HG03432 (cell line): ENCODE measurements around the gene DIPK2A.

Source experiments
- ATAC-seq: cut with Tn5 transposase; IDR thresholded peaks from one replicate; pipeline ENCODE4 v1.9.1; 2021; ENCODE audit warnings: mild to moderate bottlenecking, moderate library complexity; ENCODE audit not compliant: unreplicated experiment

Gene DIPK2A, protein sequence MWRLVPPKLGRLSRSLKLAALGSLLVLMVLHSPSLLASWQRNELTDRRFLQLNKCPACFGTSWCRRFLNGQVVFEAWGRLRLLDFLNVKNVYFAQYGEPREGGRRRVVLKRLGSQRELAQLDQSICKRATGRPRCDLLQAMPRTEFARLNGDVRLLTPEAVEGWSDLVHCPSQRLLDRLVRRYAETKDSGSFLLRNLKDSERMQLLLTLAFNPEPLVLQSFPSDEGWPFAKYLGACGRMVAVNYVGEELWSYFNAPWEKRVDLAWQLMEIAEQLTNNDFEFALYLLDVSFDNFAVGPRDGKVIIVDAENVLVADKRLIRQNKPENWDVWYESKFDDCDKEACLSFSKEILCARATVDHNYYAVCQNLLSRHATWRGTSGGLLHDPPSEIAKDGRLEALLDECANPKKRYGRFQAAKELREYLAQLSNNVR

DNA sequence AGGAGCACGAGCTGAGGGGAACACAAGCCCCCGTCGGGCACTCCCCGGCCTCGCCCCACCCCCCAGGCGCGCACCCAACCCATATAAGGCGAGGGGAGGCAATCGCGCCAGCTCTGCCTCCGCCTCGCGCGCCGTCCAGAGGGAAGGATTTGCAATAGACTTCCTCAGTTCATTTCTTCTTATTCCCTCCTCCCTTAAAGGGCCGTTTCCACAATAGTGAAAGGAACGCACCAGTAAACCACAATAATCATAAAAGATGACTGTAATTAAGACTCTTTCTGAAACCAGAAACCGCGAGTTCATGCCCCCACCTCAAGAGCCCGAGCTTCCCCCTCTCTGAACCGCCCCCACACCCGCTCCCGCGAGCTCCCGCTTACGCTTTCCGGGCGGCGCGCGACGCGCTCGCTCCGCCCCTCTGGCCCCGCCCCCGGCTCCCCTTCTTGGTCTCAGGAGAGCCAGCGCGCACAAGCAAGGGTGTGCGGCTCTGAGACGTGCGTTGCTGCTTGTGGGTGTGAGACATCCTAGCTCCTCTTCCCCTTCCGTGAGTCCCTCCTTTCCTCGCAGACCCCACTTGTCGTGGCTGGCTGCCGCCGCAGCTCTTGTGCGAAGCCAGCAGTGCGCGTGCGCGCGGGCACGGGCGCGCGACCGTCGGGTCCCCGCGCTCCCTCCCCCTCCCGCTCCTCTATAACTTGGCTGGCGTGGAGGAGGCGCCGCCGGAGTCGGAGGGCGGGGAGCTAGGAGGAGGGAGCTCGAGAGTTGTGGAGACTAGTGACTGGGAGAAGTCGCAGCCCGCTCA, at the start of gene DIPK2A:
Gene DIPK2A (plus strand): TSS at position 465 of the 796 bp plus-strand sequence. CDS start 510 bp downstream, outside the sequence.
- ATAC-seq: peak; percentile 62

DNA sequence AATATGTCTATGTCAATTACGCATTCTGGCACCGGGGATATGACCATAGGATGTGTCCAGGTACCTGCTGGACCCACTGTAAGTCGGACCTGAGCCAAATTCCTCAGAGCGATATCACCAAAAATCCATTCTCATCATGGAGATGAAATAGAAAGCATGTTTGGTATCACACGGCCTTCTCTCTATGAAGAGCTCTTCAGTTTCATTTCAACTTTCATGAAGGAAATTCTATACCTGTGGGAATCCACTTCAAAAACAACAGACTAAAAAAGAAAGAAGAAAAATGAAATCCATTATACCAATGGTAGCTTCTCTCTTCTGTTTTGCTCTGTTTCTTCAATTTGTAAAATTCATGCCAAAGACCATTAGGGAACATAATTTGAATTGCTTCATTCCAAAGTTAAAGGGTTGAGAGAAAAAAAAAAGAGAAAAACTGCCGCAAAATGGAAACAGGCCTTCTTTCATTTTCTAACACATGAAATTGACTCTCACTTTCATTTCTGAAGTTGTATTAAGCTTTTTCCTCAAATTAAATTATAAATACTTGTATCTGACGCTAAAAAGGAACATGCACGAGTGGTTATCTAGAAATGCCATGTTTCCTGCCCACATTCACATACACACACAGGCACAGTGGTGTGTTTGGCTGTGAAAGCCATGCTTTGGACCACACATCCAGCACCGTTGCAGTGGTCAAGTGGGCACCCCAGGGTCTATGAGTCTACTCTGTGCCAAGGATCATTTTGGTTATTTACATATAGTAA, 46.9 kb upstream of the DIPK2A start:
- ATAC-seq: peak; percentile 73

DNA sequence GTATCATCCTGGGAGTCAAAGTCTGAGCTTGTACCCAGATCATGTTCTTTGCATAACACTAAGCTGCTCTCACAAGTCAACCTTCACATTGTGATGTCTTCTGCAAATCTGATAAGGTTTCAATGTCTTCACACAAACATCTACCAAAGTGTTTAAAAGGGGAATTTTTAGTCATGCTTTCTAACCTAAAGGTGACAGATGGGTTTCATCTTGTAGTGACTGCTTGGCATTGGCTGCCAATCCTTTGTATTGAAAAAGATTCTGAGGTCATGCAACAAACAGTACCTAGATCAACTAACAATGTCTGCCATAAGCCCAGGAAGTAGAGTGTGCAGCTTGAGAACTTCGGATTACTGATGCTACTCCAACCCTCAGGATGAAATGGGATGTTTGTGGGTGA, 43.6 kb upstream of the DIPK2A start:
- ATAC-seq: peak; percentile 52

DNA sequence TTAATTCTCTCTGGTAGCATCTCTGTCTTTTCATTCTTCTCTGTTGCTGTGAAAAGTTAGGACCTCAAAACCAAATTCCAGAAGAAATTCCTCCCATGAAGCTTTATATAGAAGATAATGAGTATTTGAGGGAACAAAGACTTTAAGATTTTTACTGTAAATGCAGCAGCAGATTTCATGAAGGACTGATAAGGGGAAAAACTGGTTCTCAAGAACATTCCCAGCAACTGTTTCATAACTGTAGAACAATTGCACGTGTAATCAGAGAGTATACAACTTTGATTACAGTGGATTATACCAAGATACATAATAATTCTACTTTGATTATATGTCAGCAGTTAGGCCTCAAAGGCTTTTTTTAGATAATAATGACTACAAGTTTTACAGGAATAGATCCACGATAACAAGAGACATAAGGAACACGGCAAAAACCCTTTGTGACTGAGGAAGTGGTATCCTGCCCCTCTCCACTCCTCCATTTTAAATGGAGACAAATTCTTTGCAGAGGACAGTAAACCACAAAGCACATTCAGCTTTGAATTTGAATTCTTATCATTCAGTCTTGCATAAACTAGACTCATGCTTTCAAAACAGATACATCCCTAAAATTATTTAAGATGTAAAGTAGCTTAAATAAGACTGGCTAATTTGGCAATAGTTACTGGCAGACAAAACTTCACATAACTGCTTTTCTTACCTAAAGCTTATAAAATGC, 42.9 kb upstream of the DIPK2A start:
- ATAC-seq: no peak

DNA sequence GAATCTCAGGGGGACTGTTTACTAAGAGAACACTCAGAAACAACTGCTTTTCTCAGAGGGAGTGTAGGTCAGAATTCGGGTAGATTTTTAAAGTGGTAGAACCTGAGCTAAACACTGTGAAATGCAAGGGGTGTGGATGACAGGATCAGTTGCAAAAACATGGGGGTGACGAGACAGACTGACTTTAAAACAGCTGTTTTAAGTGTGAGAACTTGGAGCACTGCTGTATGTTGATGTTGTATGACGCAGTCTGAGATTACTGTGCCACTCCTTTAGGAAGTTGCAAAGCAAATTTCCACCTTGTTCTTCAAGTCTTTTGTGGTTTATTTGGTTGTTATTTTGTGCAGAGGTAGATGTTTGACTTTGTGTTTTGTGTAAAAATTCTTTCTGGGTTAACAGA, 36.8 kb upstream of the DIPK2A start:
- no peak for ATAC-seq

DNA sequence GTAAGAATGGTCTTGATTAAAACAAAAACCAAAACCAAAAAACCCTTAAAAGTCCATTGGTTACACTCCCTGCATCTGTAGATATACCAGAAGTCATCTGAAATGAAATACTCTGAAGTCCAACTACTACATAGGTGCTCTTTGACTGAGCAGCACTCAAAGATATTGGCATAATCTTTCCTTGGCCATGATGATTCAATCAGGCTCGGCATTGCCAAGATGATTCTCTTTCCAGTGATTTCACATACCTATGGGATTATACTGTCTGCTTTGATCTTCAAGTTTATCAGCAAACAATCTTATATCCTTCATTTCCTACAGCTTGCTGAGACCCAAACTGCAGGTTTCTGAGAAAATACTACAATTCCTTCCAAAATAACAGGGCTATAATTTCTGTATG, 35.9 kb upstream of the DIPK2A start:
- no peak for ATAC-seq

DNA sequence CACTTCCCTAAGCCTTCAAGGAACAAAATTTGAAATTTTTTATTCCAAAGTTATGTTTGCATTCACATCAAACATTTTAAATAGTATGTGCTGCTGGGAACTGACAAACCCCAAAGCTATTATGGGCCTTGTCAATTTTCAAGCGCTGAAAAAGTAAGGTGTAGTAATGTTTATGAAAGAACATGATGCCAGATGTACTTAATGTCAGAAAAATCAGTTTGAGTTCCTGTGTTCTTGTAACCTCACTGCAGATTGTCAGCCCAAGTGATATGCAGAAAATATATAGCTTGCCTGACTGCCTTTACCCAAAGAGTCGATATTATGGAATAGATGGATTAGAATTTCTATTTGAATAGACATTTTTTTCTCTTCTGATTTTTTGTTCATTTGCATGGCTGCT, 20.8 kb upstream of the DIPK2A start:
- ATAC-seq: no peak

DNA sequence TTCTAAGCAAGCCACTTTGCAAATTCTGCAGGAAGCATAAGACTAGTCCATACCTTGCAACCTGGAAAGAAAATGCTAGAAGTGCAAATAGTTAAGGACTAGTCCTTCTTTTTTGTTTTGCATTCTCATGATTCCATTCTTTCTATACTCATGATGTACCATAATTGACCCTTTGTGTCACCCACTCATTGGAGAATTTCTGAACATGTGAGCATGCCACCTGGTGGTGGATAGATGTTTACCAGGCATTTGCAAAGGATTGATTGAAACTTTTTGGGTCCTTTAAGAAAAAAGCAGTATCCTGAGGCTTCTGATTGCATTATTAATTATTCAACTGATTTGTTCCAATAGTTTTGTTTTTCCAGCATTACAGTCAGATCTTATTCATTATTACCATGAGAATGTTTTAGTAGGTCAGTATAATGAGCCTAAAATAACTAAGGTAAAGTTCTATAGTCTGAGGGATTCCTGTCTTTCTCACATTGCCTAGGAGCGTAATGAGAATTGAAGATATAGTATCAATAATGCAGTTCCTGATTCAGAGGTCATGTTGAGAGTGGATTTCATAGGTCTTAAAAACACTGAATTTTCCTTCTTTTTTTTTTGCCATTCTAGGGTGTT, 20.2 kb upstream of the DIPK2A start:
- ATAC-seq: peak; percentile 79

DNA sequence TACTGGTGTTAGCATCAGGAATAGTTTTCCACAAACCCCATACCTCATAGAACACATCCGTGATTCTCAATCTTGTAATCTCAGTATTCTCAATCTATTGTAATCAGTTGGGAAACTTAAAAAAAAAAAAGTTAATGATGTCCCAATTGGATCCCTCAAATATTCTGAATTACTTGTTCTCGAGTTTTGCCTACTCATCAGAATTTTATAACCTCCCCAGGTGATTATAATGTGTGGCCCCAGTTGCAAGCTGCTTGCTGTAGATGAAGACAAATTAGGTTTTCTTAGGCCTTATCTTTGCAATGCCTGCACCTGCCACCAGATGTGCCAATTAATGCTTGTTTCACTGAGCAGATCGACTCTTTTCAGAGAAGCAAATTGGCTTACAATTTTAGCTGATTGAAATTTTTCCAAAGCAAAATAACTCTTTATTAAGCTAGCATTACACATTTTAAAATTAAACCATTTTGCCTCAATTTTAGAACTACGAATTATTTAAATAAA, 19.0 kb upstream of the DIPK2A start:
- ATAC-seq: no peak

DNA sequence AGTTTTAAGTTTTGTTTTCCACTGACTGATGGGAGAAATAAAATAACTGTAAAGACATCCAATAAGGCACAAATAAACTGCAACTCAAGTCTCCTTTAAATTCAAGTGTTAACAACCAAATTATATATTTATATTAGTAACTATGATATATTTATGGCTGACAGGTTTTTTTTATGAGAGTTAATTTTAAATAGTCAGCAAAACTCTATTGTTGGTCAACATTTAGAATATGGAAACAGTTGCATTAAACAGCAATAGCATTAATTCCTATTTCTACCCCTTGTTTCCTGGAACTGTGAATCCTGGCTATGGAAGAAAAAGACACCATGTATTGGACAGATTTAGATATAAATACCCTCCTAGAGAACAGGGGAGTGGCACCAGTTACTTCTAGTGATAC, 16.5 kb upstream of the DIPK2A start:
- ATAC-seq: no peak

DNA sequence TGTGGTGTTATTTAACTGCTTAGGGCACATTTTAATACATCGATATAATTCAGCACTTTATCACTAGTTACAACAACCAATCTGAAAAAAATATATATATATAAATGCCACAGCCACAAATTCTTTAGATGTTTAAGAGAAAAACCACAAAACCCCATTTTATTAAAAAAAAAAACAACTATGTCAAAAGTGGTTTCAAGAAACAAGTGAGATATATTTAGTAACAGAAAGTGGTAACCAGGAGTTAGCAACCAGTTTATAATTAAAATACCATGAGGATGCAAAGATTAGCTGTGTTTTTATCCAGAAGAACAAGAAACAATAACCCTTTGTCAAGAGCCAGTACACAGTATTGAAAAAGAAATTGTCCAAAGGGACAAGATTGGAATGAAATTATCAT, 14.8 kb upstream of the DIPK2A start:
- no peak for ATAC-seq

DNA sequence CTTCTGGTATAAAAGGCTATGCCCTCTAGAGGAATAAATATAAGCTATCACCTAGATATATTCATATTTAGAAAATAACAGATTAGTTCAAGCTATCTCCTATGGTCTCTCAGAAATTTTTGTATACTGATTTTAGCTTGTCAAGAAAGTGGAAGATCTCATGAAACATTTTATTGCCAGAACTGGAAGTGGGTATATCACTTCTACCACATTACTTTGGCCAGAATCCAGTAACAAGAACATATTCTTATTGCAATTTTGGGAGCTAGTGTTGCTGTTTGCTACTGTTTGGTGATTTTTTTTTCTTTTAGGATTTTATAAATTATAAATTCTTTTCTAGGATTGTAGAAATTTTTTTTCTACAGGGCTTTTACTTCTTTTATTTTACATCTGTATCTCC, 14.2 kb upstream of the DIPK2A start:
- no peak for ATAC-seq

DNA sequence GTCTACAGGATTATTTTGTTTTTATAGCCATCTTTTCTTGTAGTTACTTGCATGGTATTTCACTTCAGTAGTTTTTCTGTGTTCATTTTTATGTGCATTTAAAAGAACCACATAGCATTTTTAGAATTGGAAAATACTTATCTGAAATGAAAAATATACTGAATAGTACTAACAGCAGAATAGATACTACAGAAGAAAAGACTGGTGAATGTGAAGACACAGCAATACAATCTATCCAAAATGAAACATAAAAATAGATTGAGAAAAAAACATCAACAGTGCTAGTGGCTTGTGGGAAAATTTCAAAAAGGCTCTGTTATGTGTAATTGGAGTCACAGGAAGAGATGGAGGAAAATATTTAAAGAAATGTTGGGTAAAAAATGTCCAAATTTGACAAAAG, 12.7 kb upstream of the DIPK2A start:
- ATAC-seq: no peak

DNA sequence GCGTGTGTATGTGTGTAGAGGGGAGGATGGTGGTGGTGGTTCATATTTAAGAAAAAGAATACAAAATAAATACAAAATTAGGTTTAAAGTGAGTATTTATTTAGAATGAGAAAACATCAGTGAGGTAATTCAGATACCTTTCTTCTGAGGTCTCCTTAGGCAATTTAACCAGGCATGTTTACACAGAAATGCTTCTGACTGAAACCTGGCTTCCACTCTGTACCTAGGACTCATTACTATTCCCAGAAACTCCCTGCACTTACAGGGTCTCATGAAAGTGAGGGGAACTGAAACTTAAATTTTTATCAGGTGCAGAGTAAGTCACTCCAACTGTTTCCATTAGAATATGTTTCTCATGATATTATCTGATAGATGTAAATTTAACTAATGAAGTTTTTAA, 10.3 kb upstream of the DIPK2A start:
- no peak for ATAC-seq

DNA sequence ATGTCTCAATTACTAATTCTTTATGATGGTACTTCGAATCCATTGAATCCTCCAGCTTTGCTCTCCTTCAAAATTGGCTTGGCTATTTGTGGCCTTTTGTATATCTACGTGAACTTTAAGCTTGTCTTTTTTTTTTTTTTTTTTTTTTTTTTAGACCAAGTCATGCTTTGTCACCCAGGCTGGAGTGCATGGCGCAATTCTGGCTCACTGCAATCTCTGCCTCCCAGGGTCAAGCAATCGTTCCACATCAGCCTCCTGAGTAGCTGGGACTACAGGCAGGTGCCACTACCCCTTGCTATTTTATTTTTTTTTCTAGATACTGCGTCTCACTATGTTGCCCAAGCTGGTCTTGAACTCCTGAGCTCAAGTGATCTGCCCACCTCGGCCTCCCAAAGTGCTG, 7.7 kb upstream of the DIPK2A start:
- ATAC-seq: no peak

DNA sequence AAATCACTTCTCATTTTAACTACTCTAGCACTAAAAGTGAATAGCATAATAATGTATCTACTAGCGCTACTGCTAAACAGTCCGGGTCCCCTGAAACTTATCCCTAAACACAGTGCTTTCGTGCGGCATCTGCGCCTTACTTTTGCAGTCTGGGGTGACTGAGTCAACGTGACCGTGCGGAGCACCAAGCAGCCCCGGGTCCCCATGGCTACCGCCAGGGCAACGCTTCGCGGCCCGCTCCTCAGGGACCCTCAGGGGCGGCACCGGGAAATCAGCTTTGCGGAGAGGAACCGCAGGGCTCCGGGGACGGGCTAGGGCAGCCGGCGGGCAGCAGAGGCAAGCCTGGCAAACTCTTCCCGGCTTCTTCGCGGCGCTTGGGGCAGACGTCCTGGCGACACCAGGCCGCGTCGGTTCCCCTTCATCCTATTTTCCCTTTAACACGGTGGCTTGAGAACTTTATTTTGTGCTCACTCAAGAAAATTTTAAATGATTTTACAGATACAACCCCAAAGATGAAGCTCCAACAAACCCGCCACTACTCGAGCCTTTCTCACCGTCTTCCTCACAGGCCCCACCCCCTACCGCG, 757 bp upstream of the DIPK2A start:
- peak; percentile 25 for ATAC-seq

DNA sequence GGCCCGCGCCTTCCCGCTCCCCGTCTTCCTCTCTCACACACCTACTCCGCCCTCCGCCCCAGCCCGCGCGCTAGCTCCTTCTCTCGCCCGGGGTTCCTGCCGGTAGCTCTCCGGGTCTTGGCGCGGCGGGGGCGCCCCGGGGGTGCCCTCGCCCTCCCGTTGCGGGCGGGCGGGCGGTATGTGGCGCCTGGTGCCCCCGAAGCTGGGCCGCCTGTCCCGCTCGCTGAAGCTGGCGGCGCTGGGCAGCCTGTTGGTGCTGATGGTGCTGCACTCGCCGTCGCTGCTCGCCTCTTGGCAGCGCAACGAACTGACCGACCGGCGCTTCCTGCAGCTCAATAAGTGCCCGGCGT, 507 bp downstream of the DIPK2A start:
- no peak for ATAC-seq

DNA sequence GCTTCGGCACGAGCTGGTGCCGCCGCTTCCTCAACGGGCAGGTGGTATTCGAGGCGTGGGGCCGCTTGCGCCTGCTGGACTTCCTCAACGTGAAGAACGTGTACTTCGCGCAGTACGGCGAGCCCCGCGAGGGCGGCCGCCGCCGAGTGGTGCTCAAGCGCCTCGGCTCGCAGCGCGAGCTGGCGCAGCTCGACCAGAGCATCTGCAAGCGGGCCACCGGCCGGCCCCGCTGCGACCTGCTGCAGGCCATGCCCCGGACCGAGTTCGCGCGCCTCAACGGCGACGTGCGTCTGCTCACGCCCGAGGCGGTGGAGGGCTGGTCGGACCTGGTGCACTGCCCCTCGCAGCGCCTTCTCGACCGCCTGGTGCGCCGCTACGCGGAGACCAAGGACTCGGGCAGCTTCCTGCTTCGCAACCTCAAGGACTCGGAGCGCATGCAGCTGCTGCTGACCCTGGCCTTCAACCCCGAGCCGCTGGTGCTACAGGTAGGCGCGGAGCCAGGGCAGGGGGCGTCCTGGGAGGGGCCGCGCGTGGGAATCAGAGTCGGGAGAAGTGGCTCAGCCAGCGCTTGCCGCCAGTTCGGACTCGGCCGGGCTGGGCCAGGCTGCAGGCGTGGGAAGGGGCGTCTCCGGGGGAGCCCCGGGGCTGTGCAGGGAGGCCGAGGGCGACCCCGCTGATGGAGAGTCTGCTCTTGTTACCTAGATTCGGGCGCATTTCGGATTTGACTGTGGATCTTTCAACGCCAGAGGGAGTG, 1.1 kb downstream of the DIPK2A start:
- peak; percentile 32 for ATAC-seq
